HepG2 (cell line): ENCODE results near the gene PRKN. TPM values are rescaled to one million over a fixed set of nuclear protein-coding genes. Genes with fewer than 3 reads are reported as not detected.

Experiments used
- EED ChIP-seq: sonication (generic); formaldehyde crosslinking; IDR thresholded peaks from 2 replicates; pipeline ENCODE4 v1.5.0; 2020; ENCODE audit warnings: mild to moderate bottlenecking, missing genetic modification reagents
- MAFF ChIP-seq: IDR thresholded peaks from 2 replicates; pipeline ENCODE4 v1.6.1; 2011; ENCODE audit warnings: low read depth, low read length, improper control_type of control experiment
- NFE2 ChIP-seq: sonication (generic); formaldehyde crosslinking; IDR thresholded peaks from 2 replicates; pipeline ENCODE4 v1.4.0; 2020; ENCODE audit warnings: missing genetic modification reagents
- SIX4 ChIP-seq: sonication (generic); formaldehyde crosslinking; IDR thresholded peaks from 2 replicates; pipeline ENCODE4 v1.4.0; 2020; ENCODE audit warnings: missing genetic modification reagents
- ZFP62 ChIP-seq: sonication (generic); formaldehyde crosslinking; IDR thresholded peaks from 2 replicates; pipeline ENCODE4 v1.4.0; 2020; ENCODE audit warnings: missing genetic modification reagents
- ZNF331 ChIP-seq: sonication (generic); formaldehyde crosslinking; IDR thresholded peaks from 2 replicates; pipeline ENCODE4 v1.4.0; 2020; ENCODE audit warnings: missing genetic modification reagents
- ZNF629 ChIP-seq: sonication (generic); formaldehyde crosslinking; conservative IDR thresholded peaks from 2 replicates; pipeline ENCODE4 v1.5.0; 2020; ENCODE audit warnings: missing genetic modification reagents
- ZNF816 ChIP-seq: sonication (generic); formaldehyde crosslinking; IDR thresholded peaks from 2 replicates; pipeline ENCODE4 v1.8.0; 2022; ENCODE audit warnings: missing genetic modification reagents, mild to moderate bottlenecking, borderline replicate concordance
- polyA plus RNA-seq, 8 experiments: library from polyadenylated mRNA; depleted of rRNA in 3 of 8; stranded (reverse) in 7 of 8; unstranded in 1 of 8; fragments of >200 nt; fragmentation: Illumina TruSeq in 4 of 8; extraction: Trizol in 4 of 8; gene quantifications; 2 replicates each; pipeline versions ENCODE4 v1.2.1 to v1.2.3, GENCODE V29; 2011 to 2016; ENCODE audit warnings: low read depth in 4 of 8, missing spikeins in 1 of 8, mixed read lengths in 1 of 8; ENCODE audit not compliant: insufficient read depth in 1 of 8
- total RNA-seq, 5 experiments: library from RNA; depleted of rRNA; stranded (reverse); fragments of >200 nt; fragmentation: Illumina TruSeq; extraction: Trizol; gene quantifications; 2 replicates each; pipeline ENCODE4 v1.2.3, GENCODE V29; 2016; ENCODE audit warnings: low read depth in 1 of 5
- TF ChIP-seq, protein P1 (sequence below): IDR thresholded peaks from 2 replicates; pipeline ENCODE4 v1.6.1; 2016; ENCODE audit warnings: control low read depth
- TF ChIP-seq, protein P2 (sequence below): IDR thresholded peaks from 2 replicates; pipeline ENCODE4 v1.6.1; 2016; ENCODE audit warnings: missing compliant biosample characterization, missing genetic modification reagents, borderline replicate concordance
- TF ChIP-seq, protein P3 (sequence below): IDR thresholded peaks from 2 replicates; pipeline ENCODE4 v1.6.1; 2016; ENCODE audit warnings: low read depth
- TF ChIP-seq, protein P4 (sequence below): IDR thresholded peaks from 2 replicates; pipeline ENCODE4 v1.6.1; 2016; ENCODE audit warnings: missing biosample characterization, missing genetic modification reagents, low read depth

PRKN gene
- total and polyA plus RNA-seq, 2 of the 13 experiments (the other 11 are each of a cell fraction or from before 2014, with no cell fraction given), result 0.31 to 0.44 TPM

DNA sequence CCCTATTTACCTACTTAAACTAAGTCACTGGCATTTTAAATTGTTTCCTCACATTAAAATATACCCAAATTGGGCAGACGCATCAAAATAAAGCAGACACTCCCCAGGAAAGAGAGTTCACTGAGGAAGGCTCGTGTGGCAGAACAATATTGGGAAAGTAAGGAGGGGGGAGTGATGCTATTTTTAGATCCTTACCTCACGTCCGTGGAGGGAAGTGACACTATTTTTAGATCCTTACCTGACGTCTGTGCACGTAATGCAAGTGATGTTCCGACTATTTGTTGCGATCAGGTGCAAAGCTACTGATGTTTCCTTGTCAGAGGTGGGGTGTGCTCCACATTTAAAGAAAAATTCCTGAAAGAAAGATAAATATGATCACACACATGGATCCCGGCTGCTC, 754.5 kb downstream of the PRKN start (continued):
- TF ChIP-seq, protein P1, sequence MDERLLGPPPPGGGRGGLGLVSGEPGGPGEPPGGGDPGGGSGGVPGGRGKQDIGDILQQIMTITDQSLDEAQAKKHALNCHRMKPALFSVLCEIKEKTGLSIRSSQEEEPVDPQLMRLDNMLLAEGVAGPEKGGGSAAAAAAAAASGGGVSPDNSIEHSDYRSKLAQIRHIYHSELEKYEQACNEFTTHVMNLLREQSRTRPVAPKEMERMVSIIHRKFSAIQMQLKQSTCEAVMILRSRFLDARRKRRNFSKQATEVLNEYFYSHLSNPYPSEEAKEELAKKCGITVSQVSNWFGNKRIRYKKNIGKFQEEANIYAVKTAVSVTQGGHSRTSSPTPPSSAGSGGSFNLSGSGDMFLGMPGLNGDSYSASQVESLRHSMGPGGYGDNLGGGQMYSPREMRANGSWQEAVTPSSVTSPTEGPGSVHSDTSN (CRISPR knock-in tag), result no peak
- TF ChIP-seq ZNF331 (CRISPR knock-in tag), result no peak
- no peak for TF ChIP-seq NFE2 (CRISPR knock-in tag)
- no peak for TF ChIP-seq EED
- TF ChIP-seq, protein P2, sequence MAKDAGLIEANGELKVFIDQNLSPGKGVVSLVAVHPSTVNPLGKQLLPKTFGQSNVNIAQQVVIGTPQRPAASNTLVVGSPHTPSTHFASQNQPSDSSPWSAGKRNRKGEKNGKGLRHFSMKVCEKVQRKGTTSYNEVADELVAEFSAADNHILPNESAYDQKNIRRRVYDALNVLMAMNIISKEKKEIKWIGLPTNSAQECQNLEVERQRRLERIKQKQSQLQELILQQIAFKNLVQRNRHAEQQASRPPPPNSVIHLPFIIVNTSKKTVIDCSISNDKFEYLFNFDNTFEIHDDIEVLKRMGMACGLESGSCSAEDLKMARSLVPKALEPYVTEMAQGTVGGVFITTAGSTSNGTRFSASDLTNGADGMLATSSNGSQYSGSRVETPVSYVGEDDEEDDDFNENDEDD (CRISPR knock-in tag), result no peak
- TF ChIP-seq ZNF816 (CRISPR knock-in tag), result no peak
- no peak for TF ChIP-seq ZFP62 (CRISPR knock-in tag)
- TF ChIP-seq, protein P3, sequence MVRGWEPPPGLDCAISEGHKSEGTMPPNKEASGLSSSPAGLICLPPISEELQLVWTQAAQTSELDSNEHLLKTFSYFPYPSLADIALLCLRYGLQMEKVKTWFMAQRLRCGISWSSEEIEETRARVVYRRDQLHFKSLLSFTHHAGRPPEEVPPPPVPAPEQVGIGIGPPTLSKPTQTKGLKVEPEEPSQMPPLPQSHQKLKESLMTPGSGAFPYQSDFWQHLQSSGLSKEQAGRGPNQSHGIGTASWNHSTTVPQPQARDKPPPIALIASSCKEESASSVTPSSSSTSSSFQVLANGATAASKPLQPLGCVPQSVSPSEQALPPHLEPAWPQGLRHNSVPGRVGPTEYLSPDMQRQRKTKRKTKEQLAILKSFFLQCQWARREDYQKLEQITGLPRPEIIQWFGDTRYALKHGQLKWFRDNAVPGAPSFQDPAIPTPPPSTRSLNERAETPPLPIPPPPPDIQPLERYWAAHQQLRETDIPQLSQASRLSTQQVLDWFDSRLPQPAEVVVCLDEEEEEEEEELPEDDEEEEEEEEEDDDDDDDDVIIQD (CRISPR knock-in tag), result no peak
- TF ChIP-seq MAFF, result no peak
- no peak for TF ChIP-seq SIX4 (CRISPR knock-in tag)
- no peak for TF ChIP-seq ZNF629 (CRISPR knock-in tag)
- TF ChIP-seq, protein P4, sequence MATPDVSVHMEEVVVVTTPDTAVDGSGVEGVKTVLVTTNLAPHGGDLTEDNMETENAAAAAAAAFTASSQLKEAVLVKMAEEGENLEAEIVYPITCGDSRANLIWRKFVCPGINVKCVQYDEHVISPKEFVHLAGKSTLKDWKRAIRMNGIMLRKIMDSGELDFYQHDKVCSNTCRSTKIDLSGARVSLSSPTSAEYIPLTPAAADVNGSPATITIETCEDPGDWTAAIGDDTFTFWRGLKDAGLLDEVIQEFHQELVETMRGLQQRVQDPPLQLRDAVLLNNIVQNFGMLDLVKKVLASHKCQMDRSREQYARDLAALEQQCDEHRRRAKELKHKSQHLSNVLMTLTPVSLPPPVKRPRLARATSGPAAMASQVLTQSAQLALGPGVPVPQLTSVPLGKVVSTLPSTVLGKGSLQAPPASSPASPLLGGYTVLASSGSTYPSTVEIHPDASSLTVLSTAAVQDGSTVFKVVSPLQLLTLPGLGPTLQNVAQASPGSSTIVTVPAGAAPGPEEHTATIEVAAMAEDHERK, result no peak
